OCI-M2 (cell line): ENCODE results near the gene LMAN1.
A peak's percentile ranks its signal among the peaks of the same experiment; 100 is the strongest.

Experiments used
- DNase-seq: peaks from one replicate; lab custom pipeline; 2025; ENCODE audit not compliant: unreplicated experiment; lab: John Stamatoyannopoulos, UW

The LMAN1 gene, protein sequence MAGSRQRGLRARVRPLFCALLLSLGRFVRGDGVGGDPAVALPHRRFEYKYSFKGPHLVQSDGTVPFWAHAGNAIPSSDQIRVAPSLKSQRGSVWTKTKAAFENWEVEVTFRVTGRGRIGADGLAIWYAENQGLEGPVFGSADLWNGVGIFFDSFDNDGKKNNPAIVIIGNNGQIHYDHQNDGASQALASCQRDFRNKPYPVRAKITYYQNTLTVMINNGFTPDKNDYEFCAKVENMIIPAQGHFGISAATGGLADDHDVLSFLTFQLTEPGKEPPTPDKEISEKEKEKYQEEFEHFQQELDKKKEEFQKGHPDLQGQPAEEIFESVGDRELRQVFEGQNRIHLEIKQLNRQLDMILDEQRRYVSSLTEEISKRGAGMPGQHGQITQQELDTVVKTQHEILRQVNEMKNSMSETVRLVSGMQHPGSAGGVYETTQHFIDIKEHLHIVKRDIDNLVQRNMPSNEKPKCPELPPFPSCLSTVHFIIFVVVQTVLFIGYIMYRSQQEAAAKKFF

DNA sequence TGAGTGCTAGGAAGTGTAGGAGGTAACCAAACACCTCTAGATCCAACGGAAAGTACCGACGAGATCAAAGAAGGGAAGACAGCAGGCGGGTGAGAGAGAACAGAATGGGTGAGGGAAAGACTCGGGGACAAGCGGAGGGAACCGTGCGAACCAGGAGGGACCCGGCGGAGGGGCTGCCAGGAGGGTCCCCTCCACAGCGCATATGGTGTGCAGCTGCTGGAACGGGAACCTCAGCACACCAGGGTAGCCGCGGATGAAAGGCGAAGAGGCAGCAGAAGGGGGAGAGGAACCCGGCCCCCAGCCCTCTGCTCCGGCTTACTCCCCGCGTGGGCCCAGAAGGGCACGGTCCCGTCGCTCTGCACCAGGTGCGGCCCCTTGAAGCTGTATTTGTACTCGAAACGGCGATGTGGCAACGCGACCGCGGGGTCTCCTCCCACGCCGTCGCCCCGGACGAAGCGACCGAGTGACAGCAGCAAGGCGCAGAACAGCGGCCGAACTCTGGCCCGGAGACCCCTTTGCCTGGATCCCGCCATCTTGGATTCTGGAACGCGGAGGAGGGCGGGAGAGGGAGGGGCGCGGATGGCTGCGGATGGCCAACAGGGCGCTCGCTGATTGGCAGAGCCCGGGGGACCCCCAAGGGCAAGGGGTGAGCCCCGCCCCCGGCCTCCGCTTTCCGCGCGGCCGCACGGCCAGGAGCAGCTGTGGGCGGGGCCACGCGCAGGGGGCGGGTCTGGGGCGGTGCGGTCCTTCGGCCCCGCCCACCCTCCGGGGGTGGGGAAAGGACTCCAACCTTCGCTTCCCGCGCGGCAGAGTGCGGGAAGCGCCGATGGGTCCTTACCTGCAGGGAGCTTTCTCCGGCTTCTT lies at the start of gene LMAN1:
Gene LMAN1, minus strand, starts transcription at position 554 of the 864 bp plus-strand sequence. Its CDS starts 21 bp downstream, at position 533.
- peak; percentile 85 for DNase-seq

GRCh38 chr18:59402432-59403090 lies 43.5 kb upstream of the LMAN1 start:
- peak; percentile 0 for DNase-seq

DNA sequence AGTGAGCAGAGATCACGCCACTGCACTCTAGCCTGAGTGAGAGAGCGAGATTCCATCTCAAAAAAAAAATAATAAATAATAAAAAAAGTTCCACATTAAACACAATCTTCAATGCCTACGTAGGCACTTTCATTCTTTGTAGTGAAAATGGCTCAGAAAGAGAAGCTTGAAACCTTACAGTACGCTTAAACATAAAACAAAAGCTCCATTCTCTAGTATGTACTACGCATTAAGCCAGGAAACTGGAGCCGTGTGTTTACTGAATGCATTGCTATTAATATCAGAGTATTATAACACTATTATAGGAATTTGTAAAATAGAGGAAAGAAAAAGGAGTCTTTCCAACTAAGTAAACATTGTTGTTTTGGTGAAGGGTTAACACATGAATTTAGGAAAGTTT lies 41.3 kb upstream of the LMAN1 start:
- DNase-seq, result no peak

GRCh38 chr18:59395226-59396175 lies 36.4 kb upstream of the LMAN1 start:
- DNase-seq, result no peak

DNA sequence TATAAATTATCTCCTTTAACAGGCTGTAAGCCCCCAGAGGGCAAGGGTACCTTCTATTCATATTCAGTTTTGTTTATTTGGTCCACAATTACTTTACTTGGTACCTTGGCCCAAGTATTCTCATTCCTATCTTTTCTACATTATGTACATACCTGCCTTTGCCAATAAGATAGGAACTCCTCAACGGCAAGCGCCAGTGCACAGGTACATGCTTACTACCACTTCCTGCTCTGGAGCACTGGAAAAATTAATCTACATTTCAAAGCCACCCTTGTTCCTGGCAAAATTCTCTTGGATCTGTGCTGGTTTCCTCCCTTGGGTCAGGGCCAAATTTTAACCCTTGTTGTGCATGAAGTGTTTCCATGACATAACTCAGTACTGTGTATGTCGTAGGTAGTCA lies 34.3 kb upstream of the LMAN1 start:
- DNase-seq, result no peak

DNA sequence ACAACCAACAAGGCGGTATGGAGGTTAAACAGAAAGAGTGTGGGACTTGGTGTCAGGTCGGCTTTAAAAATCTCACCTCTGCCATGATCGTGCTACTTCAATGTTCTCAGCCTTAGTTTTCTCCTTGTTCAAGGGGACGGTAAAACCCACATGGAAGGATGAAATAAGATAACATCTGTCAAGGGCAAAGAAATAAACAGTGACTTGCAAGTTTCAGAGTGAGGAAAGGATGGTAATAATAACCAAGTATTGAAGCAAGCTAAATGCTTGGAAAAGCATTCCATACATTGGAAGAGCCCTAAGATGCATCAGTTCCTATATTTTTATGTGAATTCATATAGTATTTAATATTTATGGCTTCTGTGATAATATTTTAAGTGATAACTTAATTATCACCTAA lies 29.8 kb upstream of the LMAN1 start:
- no peak for DNase-seq

DNA sequence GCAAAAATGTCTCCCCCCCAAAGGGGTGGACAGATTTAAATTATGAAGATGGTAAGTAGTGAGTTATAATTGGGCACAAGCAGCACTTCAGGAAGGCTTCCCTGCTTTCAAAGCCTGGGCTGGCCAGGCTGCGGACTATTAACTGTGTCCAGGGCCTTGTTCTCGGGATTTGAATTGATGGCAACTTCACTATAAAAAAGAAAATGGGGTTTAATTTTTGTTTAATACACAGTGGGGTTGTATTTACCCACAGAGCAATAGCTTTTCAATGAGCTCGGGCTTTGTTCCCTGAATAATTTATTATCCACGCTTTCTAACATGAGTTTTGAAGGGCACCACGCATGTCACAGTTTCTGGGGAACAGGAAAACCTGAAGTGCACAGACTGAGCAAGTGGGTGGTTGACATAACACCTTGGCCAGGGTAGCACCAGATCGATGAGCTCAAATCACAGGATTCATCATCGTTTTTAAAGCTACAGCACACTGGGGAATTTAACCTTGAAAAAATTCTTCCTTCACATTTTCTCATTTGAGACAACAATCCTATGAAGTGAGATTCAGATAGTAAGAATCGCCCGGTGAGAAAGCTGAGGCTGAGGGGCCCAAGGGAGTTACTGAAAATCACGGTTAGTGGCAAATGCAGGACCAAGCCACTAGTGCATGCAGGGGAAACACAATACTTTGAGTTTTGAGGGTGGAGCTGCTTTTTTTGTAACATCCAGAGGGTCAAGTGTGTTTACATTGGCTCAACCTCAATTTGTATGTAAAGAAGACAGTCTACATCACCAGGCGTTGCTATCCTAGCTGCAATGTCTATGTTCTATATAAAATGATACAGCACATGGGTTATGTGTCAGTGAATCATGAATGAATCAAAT lies 28.9 kb upstream of the LMAN1 start:
- no peak for DNase-seq

DNA sequence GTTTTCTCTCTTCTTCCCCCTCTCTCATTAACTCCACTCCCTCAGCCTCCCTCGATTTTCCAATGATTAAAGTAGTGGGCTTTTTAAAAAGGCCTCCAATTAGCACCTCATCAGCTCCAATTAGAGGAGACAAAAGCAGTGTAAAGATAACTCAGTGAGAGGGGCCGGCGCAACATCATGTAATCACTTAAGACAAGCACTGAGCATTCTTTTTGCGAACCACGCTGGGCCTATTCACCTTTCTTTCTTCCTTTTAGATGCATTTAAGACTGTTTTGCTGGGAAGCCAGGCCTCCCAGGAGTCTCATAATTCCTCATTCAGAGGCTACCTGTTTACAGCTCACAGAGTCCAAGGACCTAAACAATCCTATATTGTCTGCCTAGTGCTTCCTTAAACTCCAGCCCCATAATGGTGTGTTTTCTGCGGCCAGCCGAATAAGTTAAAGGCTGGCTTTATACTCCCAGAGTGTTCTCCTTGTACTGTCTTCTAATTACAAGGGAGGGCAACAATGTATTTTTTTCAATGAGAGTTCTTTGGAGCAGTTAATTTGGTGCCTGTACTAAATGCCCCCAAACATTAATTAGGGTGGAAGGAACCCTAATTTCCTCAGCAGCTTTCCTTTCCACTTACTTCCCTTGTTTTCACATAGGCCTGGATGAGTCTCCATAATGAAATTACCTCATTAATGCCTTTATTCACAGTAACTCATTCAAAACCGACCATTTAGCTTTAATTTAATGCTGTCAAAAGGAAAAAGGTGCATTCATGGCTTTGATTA lies 28.0 kb upstream of the LMAN1 start:
- no peak for DNase-seq

DNA sequence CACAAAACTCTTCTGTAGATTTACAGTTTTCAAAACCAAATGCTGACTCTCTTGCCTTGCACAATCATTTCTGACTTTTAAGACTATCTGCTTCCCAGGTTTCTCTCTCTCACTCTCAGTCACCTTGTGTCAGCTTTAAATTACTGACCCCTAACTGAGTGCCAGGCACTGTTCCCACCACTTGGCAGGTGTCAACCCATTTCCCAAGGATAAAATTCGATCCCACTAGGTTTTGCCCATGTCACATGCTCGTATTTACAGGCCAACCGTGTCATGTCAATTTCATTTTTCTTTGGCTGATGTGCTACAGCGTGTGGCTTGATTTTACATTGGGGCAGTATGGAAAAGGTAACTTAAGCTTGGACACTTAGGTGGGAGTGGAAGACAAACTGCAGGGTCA lies 26.1 kb upstream of the LMAN1 start:
- DNase-seq, result no peak

DNA sequence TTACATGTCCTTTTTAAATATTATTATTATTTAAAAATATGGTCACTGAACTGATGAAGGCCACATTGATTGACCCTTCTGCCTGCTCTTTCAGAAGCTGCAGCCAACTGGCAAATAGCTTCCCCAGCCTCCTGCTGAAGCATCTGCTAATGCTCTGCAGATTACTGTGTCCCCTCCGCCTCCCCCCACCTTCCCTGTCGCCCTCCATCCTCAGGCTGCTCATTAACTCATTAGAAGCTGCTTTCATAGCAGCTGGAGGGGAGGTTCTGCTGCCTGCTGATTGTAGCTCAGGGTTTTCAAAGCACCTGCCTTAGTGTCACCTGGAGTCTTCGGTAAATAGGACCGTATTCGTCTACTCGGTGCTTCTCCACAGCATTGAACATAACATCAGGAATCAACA lies 24.8 kb upstream of the LMAN1 start:
- no peak for DNase-seq

GRCh38 chr18:59382383-59382782 lies 23.3 kb upstream of the LMAN1 start:
- no peak for DNase-seq

- no peak for DNase-seq
Measured at GRCh38 chr18:59381949-59382348, 22.9 kb upstream of the LMAN1 start.

GRCh38 chr18:59380706-59381105 lies 21.6 kb upstream of the LMAN1 start:
- DNase-seq, result no peak

DNA sequence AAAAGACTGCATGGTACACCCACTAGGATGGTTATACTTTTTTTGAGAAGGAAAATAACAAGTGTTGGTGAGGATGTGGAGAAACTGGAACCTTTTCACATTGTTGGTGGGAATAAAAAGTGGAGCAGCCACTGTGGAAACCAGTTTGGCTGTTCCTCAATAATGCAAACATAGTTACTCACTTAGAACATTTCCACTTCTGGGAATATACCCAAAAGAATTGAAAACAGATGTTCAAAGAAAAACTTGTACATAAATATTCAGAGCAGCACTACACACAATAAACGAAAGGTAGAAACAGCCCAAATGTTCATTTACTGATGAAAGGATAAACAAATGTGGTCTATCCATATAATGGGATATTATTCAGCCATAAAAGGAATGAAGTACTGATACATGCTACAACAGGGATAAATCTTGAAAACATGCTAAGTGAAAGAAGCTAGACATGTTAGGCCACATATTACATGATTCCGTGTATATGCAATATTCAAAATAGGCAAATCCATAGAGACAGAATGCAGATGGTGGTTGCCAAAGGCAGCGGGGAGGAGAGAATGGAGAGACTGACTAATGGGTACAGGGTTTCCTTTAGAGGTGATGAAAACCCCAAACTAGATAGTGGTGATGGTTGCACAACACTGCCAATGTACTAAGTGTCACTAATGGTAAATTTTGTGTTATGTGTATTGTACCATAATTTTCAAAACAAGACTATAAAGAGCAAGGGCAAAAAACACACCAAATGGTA lies 20.9 kb upstream of the LMAN1 start:
- DNase-seq, result no peak

DNA sequence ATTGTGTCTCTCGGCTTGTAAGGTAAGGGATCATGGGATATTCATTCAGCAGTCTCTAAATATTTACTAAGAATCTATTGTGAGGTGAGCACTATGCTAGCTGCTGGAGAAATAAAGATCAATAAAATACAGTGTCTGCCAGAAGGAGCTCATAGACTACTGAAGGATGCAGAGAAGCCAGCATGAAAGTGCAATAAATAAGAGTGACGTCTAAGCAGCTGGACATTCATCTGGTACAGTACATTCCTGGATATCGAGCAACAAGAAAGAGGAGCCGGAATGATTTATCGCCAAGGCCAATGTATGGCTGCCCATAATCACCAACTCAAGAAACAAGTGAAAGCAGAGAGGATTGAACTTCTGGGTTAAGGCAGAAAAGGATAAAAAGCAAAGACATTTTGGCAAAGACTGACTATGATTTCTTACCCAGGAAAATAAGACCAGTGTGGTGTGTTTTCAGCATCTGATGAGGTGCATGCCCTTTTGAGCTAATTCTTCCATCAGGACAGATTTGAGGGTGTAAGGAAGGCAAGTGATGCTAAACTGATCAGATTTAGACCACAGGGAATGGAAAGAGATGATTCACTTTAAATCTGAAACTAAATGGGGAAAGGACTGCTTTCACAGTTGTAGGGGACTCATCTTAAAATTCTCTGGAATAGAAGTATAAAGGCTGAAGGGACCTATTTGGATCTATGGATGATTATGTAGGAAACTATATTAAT lies 18.7 kb upstream of the LMAN1 start:
- no peak for DNase-seq

DNA sequence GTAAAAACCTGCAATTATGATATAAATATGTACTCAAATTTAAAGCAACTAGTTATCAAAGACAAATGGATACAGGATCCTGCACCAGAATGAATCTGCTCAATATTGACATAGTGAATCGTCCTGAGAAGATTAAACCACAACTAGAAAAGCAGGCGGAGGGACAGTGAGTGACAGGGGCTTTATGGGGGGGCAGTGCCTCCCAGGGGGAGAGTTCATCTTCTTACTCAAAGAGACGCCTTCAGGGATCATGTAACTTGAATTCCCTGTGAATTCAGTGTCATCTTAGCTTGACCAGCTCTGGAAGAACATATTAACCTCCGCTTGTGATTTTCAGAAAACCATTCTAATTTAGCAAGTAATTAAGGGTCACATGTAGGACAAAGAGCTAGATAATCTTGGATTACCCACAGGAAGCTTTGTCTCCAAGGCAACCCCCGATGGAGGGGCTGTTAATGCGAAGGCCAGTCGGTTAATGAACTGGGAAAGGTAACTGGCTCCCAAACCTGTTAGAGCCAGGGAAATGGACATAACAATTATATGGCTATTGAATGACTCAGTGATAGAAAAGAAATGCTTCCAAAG lies 17.4 kb upstream of the LMAN1 start:
- DNase-seq, result no peak

- DNase-seq, result no peak
Measured at GRCh38 chr18:59374128-59374527, 15.1 kb upstream of the LMAN1 start.
